Measurements from ENCODE around the gene PRAC2. TPM values are rescaled to one million over a fixed set of nuclear protein-coding genes. Genes with fewer than 3 reads are reported as not detected.
A peak's percentile ranks its signal among the peaks of the same experiment; 100 is the strongest.

PRAC2 gene
- total RNA-seq, 1 donor from 2014 or later, result not detected

DNA sequence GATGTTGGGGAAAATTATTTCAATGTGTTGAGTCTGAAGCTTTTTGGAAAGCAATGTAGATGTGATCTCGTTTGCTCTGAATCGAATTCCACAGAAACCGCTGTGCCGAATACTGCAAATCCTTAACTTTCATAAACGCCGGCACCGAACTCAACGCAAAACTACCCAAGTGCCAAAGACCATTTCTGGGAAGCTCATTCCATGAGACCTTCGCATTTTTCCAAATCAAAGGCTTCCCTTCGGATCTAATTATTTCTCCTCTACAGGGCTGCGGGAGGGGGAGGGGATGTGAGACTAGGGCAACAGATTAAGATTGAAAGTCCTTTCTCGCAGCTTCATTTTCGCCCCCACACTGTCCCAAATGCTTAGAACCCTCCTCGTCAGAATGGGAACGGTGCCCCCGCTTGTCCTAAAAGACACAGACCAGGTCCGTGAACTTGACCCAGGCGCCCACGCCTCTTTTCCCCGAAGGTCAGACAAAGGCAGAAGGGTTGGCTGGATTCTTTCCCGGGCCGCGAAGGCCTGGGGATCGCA is 4.7 kb upstream of the PRAC2 start:
- no peak for DNase-seq
- Mint-ChIP-seq H3K27ac (ENCODE audit: unreplicated experiment) (no peak overlapping the region), H3K36me3 (ENCODE audit: unreplicated experiment) (no peaks in the 10 kb centered on the region), H3K4me3 (ENCODE audit: unreplicated experiment) (no peak overlapping the region), H3K27me3 (ENCODE audit: unreplicated experiment) (peaks cover 27% of the 10 kb centered on the region), H3K4me1 (ENCODE audit: low read depth, unreplicated experiment) (no peaks in the 10 kb centered on the region), H3K9me3 (ENCODE audit: unreplicated experiment) (peaks cover 7% of the 10 kb centered on the region)
- TF ChIP-seq, protein P1, sequence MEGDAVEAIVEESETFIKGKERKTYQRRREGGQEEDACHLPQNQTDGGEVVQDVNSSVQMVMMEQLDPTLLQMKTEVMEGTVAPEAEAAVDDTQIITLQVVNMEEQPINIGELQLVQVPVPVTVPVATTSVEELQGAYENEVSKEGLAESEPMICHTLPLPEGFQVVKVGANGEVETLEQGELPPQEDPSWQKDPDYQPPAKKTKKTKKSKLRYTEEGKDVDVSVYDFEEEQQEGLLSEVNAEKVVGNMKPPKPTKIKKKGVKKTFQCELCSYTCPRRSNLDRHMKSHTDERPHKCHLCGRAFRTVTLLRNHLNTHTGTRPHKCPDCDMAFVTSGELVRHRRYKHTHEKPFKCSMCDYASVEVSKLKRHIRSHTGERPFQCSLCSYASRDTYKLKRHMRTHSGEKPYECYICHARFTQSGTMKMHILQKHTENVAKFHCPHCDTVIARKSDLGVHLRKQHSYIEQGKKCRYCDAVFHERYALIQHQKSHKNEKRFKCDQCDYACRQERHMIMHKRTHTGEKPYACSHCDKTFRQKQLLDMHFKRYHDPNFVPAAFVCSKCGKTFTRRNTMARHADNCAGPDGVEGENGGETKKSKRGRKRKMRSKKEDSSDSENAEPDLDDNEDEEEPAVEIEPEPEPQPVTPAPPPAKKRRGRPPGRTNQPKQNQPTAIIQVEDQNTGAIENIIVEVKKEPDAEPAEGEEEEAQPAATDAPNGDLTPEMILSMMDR (IDR thresholded peaks at IDR 0.05; ENCODE audit: partially characterized antibody, unreplicated experiment), result no peak

DNA sequence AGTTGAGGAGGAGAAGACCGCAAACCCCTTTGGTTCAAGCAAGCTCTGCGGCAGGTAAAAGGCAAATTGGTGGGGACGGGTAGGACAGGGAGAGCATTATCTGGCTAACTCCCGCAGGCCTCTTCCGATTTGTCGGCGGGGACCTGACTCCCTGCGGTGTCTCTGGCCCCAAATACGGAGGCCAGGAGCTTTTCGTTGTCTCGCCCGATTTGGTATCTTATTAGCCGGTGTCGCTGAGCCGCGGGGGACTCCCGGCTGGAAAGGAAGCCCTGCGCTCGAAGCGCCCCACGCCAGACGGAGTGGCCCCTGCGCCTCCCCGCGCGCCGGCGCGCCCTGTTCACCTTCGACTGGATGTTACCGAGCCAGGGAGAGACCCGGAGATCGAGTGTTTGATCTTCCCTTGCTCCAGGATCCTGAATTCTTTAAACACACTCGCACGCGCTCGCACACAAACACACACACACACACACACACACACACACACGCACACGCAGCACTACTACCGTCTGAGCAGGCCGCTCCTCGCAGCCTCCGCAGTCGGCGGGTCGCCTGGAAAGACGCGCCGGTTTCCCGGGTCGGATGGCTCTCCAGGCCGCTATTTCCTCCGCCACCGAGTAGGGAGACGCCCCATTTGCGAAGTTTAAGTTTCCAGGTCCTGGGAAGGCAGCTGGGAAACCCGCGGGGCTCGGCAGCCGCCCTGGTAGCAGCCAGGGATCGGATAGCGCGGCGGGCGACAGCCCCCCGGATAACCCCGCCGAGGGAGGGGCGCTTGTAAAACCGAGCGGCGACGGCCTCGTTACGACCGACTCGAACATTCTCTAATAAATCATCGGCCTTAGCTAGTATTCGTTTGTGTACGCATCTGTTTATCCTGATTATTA is 4.0 kb upstream of the PRAC2 start:
- peaks cover 1% of the 10 kb centered on the region for H3K4me1 Mint-ChIP-seq (ENCODE audit: low read depth, unreplicated experiment)
- no peak overlapping the region for H3K27ac Mint-ChIP-seq (ENCODE audit: unreplicated experiment)
- TF ChIP-seq, protein P1 (IDR thresholded peaks at IDR 0.05; ENCODE audit: partially characterized antibody, unreplicated experiment), result no peak
- H3K9me3 Mint-ChIP-seq (ENCODE audit: unreplicated experiment), result peaks cover 7% of the 10 kb centered on the region
- H3K36me3 Mint-ChIP-seq (ENCODE audit: unreplicated experiment), result no peaks in the 10 kb centered on the region
- peaks cover 30% of the 10 kb centered on the region for H3K27me3 Mint-ChIP-seq (ENCODE audit: unreplicated experiment)
- peak overlapping the region; percentile 52 for H3K4me3 Mint-ChIP-seq (ENCODE audit: unreplicated experiment)
- no peak for DNase-seq

GRCh38 chr17:48719642-48720265 is 3.2 kb upstream of the PRAC2 start:
- H3K9me3 Mint-ChIP-seq (ENCODE audit: unreplicated experiment), result peaks cover 7% of the 10 kb centered on the region
- TF ChIP-seq, protein P1 (IDR thresholded peaks at IDR 0.05; ENCODE audit: partially characterized antibody, unreplicated experiment), result no peak
- no peak overlapping the region for H3K4me3 Mint-ChIP-seq (ENCODE audit: unreplicated experiment)
- peaks cover 36% of the 10 kb centered on the region for H3K27me3 Mint-ChIP-seq (ENCODE audit: unreplicated experiment)
- no peak for DNase-seq
- H3K4me1 Mint-ChIP-seq (ENCODE audit: low read depth, unreplicated experiment), result peaks cover 3% of the 10 kb centered on the region
- no peak overlapping the region for H3K27ac Mint-ChIP-seq (ENCODE audit: unreplicated experiment)
- H3K36me3 Mint-ChIP-seq (ENCODE audit: unreplicated experiment), result no peaks in the 10 kb centered on the region

DNA sequence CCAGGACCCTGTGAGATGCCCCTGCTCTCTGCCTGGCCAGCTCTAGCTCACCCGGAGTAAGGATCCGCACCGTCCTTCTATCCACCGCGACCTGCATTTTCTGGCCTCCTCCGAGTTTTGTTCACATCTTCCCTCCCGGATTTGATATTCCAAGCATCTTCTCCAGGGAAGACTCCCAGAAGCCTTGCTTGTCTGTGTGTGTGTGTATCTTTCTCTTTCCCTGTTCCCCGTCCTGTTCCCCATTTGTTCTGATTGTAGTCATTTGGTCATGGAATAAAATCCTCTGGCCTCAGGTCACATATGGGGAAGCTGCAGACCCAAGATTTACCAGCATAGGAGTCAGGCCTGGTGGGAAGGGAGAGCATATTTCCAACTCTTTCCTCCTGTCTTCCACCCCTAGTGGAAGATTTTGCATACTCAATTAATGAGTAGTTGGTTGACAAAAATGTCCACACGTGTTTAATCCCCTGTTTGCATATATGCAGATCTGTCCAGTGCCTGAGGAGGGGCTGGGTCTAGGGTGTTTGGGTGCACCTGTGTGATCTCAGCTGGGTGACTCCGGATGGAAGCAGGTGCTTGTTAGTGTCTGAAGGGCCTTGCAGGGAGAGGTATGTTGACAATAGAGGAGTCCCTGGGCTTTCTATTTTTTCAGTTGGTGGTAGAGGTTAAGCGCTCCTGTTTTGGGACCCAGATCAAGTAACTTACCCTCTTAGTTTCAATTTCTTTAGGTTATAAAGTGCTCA is 2.5 kb upstream of the PRAC2 start:
- Mint-ChIP-seq H3K4me3 (ENCODE audit: unreplicated experiment) (no peak overlapping the region), H3K4me1 (ENCODE audit: low read depth, unreplicated experiment) (peaks cover 3% of the 10 kb centered on the region), H3K9me3 (ENCODE audit: unreplicated experiment) (peaks cover 9% of the 10 kb centered on the region), H3K36me3 (ENCODE audit: unreplicated experiment) (no peaks in the 10 kb centered on the region), H3K27me3 (ENCODE audit: unreplicated experiment) (peaks cover 41% of the 10 kb centered on the region), H3K27ac (ENCODE audit: unreplicated experiment) (no peak overlapping the region)
- TF ChIP-seq, protein P1 (IDR thresholded peaks at IDR 0.05; ENCODE audit: partially characterized antibody, unreplicated experiment), result no peak
- no peak for DNase-seq
